Heart left ventricle (tissue), 13 donors: ENCODE measurements around the gene ORM2.
"Not testable (repeated sequence)": the region's sequence is repeated elsewhere in the genome, so short reads cannot be mapped to it uniquely, and the experiment has no call there.

ENCODE experiments used
- CTCF ChIP-seq, 12 donors: fragments of 200-600 bp; sonication (generic) in 4 of 12; IDR thresholded peaks; one replicate each; pipeline versions ENCODE4 v1.5.0 to v1.8.0; 2018 to 2022; ENCODE audit warnings: antibody characterized with exemption in 12 of 12, mild to moderate bottlenecking in 5 of 12
- POLR2A ChIP-seq, 2 donors: fragments of 450-650 bp; IDR thresholded peaks; one replicate each; pipeline ENCODE4 v1.6.1; 2017; ENCODE audit warnings: antibody characterized with exemption in 2 of 2, mild to moderate bottlenecking in 2 of 2, moderate library complexity in 2 of 2
- donor health status: ischemic (EF 13 %, LVEDD 7.1; RV severe dilation, severe dysfunction).
- donor health status: DM: no; HTN: yes; CAD: no.
- donor health status: DM: no; HTN: no; CAD: no.
- donor health status: ischemic (EF 25% LVEDD 6.9; RV normal size, moderate dysfunction).
- donor health status: ischemic (EF 25% LVEDD 5.7; RV mildly dilated, moderate dysfunction).
- donor health status: ischemic (EF 35%, LVEDD 5.7; RV mildly dilated, moderate dysfunction).
- donor health status: nonischemic (EF 11% LVEDD 7.7; RV severe dilation, severe dysfunction).
- donor health status: DM: yes; HTN: yes; CAD: no.
- donor health status: PGD.
- donor health status: ischemic (EF 29% LVEDD 5.4; RV normal size, mild dysfunction).
- donor health status: nonischemic (EF 23%, LVEDD 6.1; RV moderate dilation, normal function).

GRCh38 chr9:114332474-114333040, 2.9 kb downstream of the ORM2 start:
- TF ChIP-seq CTCF, POLR2A (IDR thresholded peaks at IDR 0.05): not testable (repeated sequence)
